Astrocyte (in vitro differentiated cells and primary cell): ENCODE data around the gene ABCB1. TPM values are rescaled to one million over a fixed set of nuclear protein-coding genes. Genes with fewer than 3 reads are reported as not detected.

ENCODE experiments used
- DNase-seq: peaks from one replicate; pipeline ENCODE4 v3.0.0-alpha.2; 2010; ENCODE audit warnings: low read depth
- FAIRE-seq: peaks from 2 replicates; lab custom pipeline; 2011; peaks lifted over from hg19 to GRCh38; lab: Jason Lieb, UNC
- H2AFZ ChIP-seq: 2 replicates; pipeline ENCODE4 v1.6.0; 2012; ENCODE audit warnings: low read depth, low read length, inconsistent platforms
- H3K27ac ChIP-seq: 2 replicates; pipeline ENCODE4 v1.5.1; 2011; ENCODE audit warnings: low read depth, low read length, inconsistent platforms
- H3K27me3 ChIP-seq: 2 replicates; pipeline ENCODE4 v1.6.0; 2011; ENCODE audit warnings: low read length, inconsistent platforms; ENCODE audit not compliant: insufficient read depth
- H3K36me3 ChIP-seq: 2 replicates; pipeline ENCODE4 v1.5.1; 2011; ENCODE audit warnings: low read length, inconsistent platforms; ENCODE audit not compliant: insufficient read depth
- H3K4me1 ChIP-seq: 2 replicates; pipeline ENCODE4 v1.5.1; 2011; ENCODE audit warnings: low read length, inconsistent platforms; ENCODE audit not compliant: insufficient read depth
- H3K4me2 ChIP-seq: 2 replicates; pipeline ENCODE4 v1.6.0; 2012; ENCODE audit warnings: low read length, inconsistent platforms
- H3K4me3 ChIP-seq: 2 replicates; pipeline ENCODE4 v1.5.1; 2011; ENCODE audit warnings: low read depth, mild to moderate bottlenecking, low read length, inconsistent platforms; ENCODE audit not compliant: insufficient read depth
- H3K79me2 ChIP-seq: 2 replicates; pipeline ENCODE4 v1.6.0; 2012; ENCODE audit warnings: mild to moderate bottlenecking, low read length, inconsistent platforms; ENCODE audit not compliant: insufficient read depth
- H3K9ac ChIP-seq: 2 replicates; pipeline ENCODE4 v1.6.0; 2012; ENCODE audit warnings: mild to moderate bottlenecking, low read length, inconsistent platforms
- H3K9me3 ChIP-seq: 2 replicates; pipeline ENCODE4 v1.5.1; 2012; ENCODE audit warnings: low read depth, mild to moderate bottlenecking, low read length, inconsistent platforms; ENCODE audit not compliant: insufficient read depth
- H4K20me1 ChIP-seq: 2 replicates; pipeline ENCODE4 v1.6.0; 2012; ENCODE audit warnings: low read length, inconsistent platforms; ENCODE audit not compliant: insufficient read depth
- H3K27ac Mint-ChIP-seq: one replicate; pipeline ENCODE4 v1.8.0; 2021; ENCODE audit warnings: mild to moderate bottlenecking, mixed read lengths; ENCODE audit not compliant: unreplicated experiment
- H3K27me3 Mint-ChIP-seq: one replicate; pipeline ENCODE4 v1.8.0; 2021; ENCODE audit warnings: low read depth, mixed read lengths; ENCODE audit not compliant: unreplicated experiment
- H3K36me3 Mint-ChIP-seq: one replicate; pipeline ENCODE4 v1.8.0; 2021; ENCODE audit warnings: low read depth, mixed read lengths; ENCODE audit not compliant: unreplicated experiment
- H3K4me1 Mint-ChIP-seq: one replicate; pipeline ENCODE4 v1.8.0; 2021; ENCODE audit warnings: low read depth, mixed read lengths; ENCODE audit not compliant: unreplicated experiment
- H3K4me3 Mint-ChIP-seq: one replicate; pipeline ENCODE4 v1.8.0; 2021; ENCODE audit warnings: mild to moderate bottlenecking, moderate library complexity, mixed read lengths; ENCODE audit not compliant: unreplicated experiment
- H3K9me3 Mint-ChIP-seq: one replicate; pipeline ENCODE4 v1.8.0; 2021; ENCODE audit warnings: mild to moderate bottlenecking, mixed read lengths; ENCODE audit not compliant: unreplicated experiment
- CTCF ChIP-seq: IDR thresholded peaks from 2 replicates; pipeline ENCODE4 v1.5.1; 2011; ENCODE audit warnings: low read depth, mild to moderate bottlenecking, inconsistent platforms, low read length, moderate library complexity; ENCODE audit not compliant: insufficient read depth
- EZH2 ChIP-seq: IDR thresholded peaks from 2 replicates; pipeline ENCODE4 v1.6.1; 2012; ENCODE audit warnings: mild to moderate bottlenecking, low read length, inconsistent platforms; ENCODE audit not compliant: insufficient read depth
- total RNA-seq: library from RNA; stranded (reverse); gene quantifications from 2 replicates; pipeline ENCODE4 v1.2.1, GENCODE V29; 2021

Gene ABCB1
- total RNA-seq, 1 donor from 2014 or later, result 0.79 TPM

- Histone ChIP-seq H3K4me1 (peaks cover 7% of the 10 kb centered on the region), H2AFZ (no peak overlapping the region), H3K27ac (no peak overlapping the region), H3K4me2 (no peak overlapping the region), H3K79me2 (no peaks in the 10 kb centered on the region), H3K4me3 (no peak overlapping the region), H4K20me1 (no peaks in the 10 kb centered on the region), H3K36me3 (no peaks in the 10 kb centered on the region), H3K27me3 (no peaks in the 10 kb centered on the region), H3K9me3 (no peaks in the 10 kb centered on the region), H3K9ac (no peak overlapping the region)
- Mint-ChIP-seq H3K36me3 (no peaks in the 10 kb centered on the region), H3K27me3 (peaks cover 15% of the 10 kb centered on the region), H3K27ac (no peak overlapping the region), H3K4me1 (no peaks in the 10 kb centered on the region), H3K4me3 (no peak overlapping the region), H3K9me3 (peaks cover 4% of the 10 kb centered on the region)
- TF ChIP-seq CTCF, result no peak
- TF ChIP-seq EZH2, result no peak
- no peak for DNase-seq
- FAIRE-seq, result no peak
Observed at GRCh38 chr7:87625101-87625500, 24.4 kb upstream of the ABCB1 start.

- Mint-ChIP-seq H3K4me3 (no peak overlapping the region), H3K36me3 (no peaks in the 10 kb centered on the region), H3K9me3 (peaks cover 4% of the 10 kb centered on the region), H3K27ac (no peak overlapping the region), H3K27me3 (peaks cover 14% of the 10 kb centered on the region), H3K4me1 (no peaks in the 10 kb centered on the region)
- Histone ChIP-seq H3K9me3 (no peaks in the 10 kb centered on the region), H3K36me3 (no peaks in the 10 kb centered on the region), H3K4me1 (peaks cover 7% of the 10 kb centered on the region), H3K27ac (no peak overlapping the region), H3K4me3 (no peak overlapping the region), H3K9ac (no peak overlapping the region), H3K79me2 (no peaks in the 10 kb centered on the region), H3K27me3 (no peaks in the 10 kb centered on the region), H4K20me1 (no peaks in the 10 kb centered on the region), H3K4me2 (no peak overlapping the region), H2AFZ (no peak overlapping the region)
- FAIRE-seq (no peak), DNase-seq (no peak)
- TF ChIP-seq EZH2 (no peak), CTCF (no peak)
Observed at GRCh38 chr7:87624628-87625027, 23.9 kb upstream of the ABCB1 start.

GRCh38 chr7:87615197-87615596 lies 14.5 kb upstream of the ABCB1 start:
- H3K36me3 Mint-ChIP-seq, result no peaks in the 10 kb centered on the region
- H3K27ac Mint-ChIP-seq, result no peak overlapping the region
- H3K4me3 Mint-ChIP-seq, result no peak overlapping the region
- H3K27me3 Mint-ChIP-seq, result peaks cover 2% of the 10 kb centered on the region
- DNase-seq, result no peak
- no peak overlapping the region for H3K4me3 ChIP-seq
- no peak for FAIRE-seq
- no peaks in the 10 kb centered on the region for H3K9me3 ChIP-seq
- TF ChIP-seq CTCF (no peak), EZH2 (no peak)
- no peak overlapping the region for H3K4me2 ChIP-seq
- no peaks in the 10 kb centered on the region for H3K4me1 Mint-ChIP-seq
- no peaks in the 10 kb centered on the region for H3K9me3 Mint-ChIP-seq
- H3K36me3 ChIP-seq, result no peaks in the 10 kb centered on the region
- no peaks in the 10 kb centered on the region for H3K4me1 ChIP-seq
- H4K20me1 ChIP-seq, result no peaks in the 10 kb centered on the region
- H3K79me2 ChIP-seq, result no peaks in the 10 kb centered on the region
- H3K27ac ChIP-seq, result no peak overlapping the region
- H2AFZ ChIP-seq, result no peak overlapping the region
- H3K27me3 ChIP-seq, result no peaks in the 10 kb centered on the region
- H3K9ac ChIP-seq, result no peak overlapping the region
